Astrocyte (in vitro differentiated cells and primary cell): ENCODE data around the gene SNAPC4. TPM values are rescaled to one million over a fixed set of nuclear protein-coding genes. Genes with fewer than 3 reads are reported as not detected.

Source experiments
- DNase-seq: peaks from one replicate; pipeline ENCODE4 v3.0.0-alpha.2; 2010; ENCODE audit warnings: low read depth
- FAIRE-seq: peaks from 2 replicates; lab custom pipeline; 2011; peaks lifted over from hg19 to GRCh38; lab: Jason Lieb, UNC
- H2AFZ ChIP-seq: 2 replicates; pipeline ENCODE4 v1.6.0; 2012; ENCODE audit warnings: low read depth, low read length, inconsistent platforms
- H3K27ac ChIP-seq: 2 replicates; pipeline ENCODE4 v1.5.1; 2011; ENCODE audit warnings: low read depth, low read length, inconsistent platforms
- H3K27me3 ChIP-seq: 2 replicates; pipeline ENCODE4 v1.6.0; 2011; ENCODE audit warnings: low read length, inconsistent platforms; ENCODE audit not compliant: insufficient read depth
- H3K36me3 ChIP-seq: 2 replicates; pipeline ENCODE4 v1.5.1; 2011; ENCODE audit warnings: low read length, inconsistent platforms; ENCODE audit not compliant: insufficient read depth
- H3K4me1 ChIP-seq: 2 replicates; pipeline ENCODE4 v1.5.1; 2011; ENCODE audit warnings: low read length, inconsistent platforms; ENCODE audit not compliant: insufficient read depth
- H3K4me2 ChIP-seq: 2 replicates; pipeline ENCODE4 v1.6.0; 2012; ENCODE audit warnings: low read length, inconsistent platforms
- H3K4me3 ChIP-seq: 2 replicates; pipeline ENCODE4 v1.5.1; 2011; ENCODE audit warnings: low read depth, mild to moderate bottlenecking, low read length, inconsistent platforms; ENCODE audit not compliant: insufficient read depth
- H3K79me2 ChIP-seq: 2 replicates; pipeline ENCODE4 v1.6.0; 2012; ENCODE audit warnings: mild to moderate bottlenecking, low read length, inconsistent platforms; ENCODE audit not compliant: insufficient read depth
- H3K9ac ChIP-seq: 2 replicates; pipeline ENCODE4 v1.6.0; 2012; ENCODE audit warnings: mild to moderate bottlenecking, low read length, inconsistent platforms
- H3K9me3 ChIP-seq: 2 replicates; pipeline ENCODE4 v1.5.1; 2012; ENCODE audit warnings: low read depth, mild to moderate bottlenecking, low read length, inconsistent platforms; ENCODE audit not compliant: insufficient read depth
- H4K20me1 ChIP-seq: 2 replicates; pipeline ENCODE4 v1.6.0; 2012; ENCODE audit warnings: low read length, inconsistent platforms; ENCODE audit not compliant: insufficient read depth
- H3K27ac Mint-ChIP-seq: one replicate; pipeline ENCODE4 v1.8.0; 2021; ENCODE audit warnings: mild to moderate bottlenecking, mixed read lengths; ENCODE audit not compliant: unreplicated experiment
- H3K27me3 Mint-ChIP-seq: one replicate; pipeline ENCODE4 v1.8.0; 2021; ENCODE audit warnings: low read depth, mixed read lengths; ENCODE audit not compliant: unreplicated experiment
- H3K36me3 Mint-ChIP-seq: one replicate; pipeline ENCODE4 v1.8.0; 2021; ENCODE audit warnings: low read depth, mixed read lengths; ENCODE audit not compliant: unreplicated experiment
- H3K4me1 Mint-ChIP-seq: one replicate; pipeline ENCODE4 v1.8.0; 2021; ENCODE audit warnings: low read depth, mixed read lengths; ENCODE audit not compliant: unreplicated experiment
- H3K4me3 Mint-ChIP-seq: one replicate; pipeline ENCODE4 v1.8.0; 2021; ENCODE audit warnings: mild to moderate bottlenecking, moderate library complexity, mixed read lengths; ENCODE audit not compliant: unreplicated experiment
- H3K9me3 Mint-ChIP-seq: one replicate; pipeline ENCODE4 v1.8.0; 2021; ENCODE audit warnings: mild to moderate bottlenecking, mixed read lengths; ENCODE audit not compliant: unreplicated experiment
- CTCF ChIP-seq: IDR thresholded peaks from 2 replicates; pipeline ENCODE4 v1.5.1; 2011; ENCODE audit warnings: low read depth, mild to moderate bottlenecking, inconsistent platforms, low read length, moderate library complexity; ENCODE audit not compliant: insufficient read depth
- EZH2 ChIP-seq: IDR thresholded peaks from 2 replicates; pipeline ENCODE4 v1.6.1; 2012; ENCODE audit warnings: mild to moderate bottlenecking, low read length, inconsistent platforms; ENCODE audit not compliant: insufficient read depth
- total RNA-seq: library from RNA; stranded (reverse); gene quantifications from 2 replicates; pipeline ENCODE4 v1.2.1, GENCODE V29; 2021

The SNAPC4 gene
- total RNA-seq, 1 donor from 2014 or later, result 18.6 TPM

GRCh38 chr9:136397643-136398042 lies 2.3 kb downstream of the SNAPC4 start:
- no peak for DNase-seq
- Histone ChIP-seq H3K27ac (no peak overlapping the region), H3K79me2 (peaks cover 40% of the 10 kb centered on the region), H3K27me3 (no peaks in the 10 kb centered on the region), H2AFZ (no peak overlapping the region), H3K9me3 (no peaks in the 10 kb centered on the region), H3K4me1 (peaks cover 15% of the 10 kb centered on the region), H3K4me2 (no peak overlapping the region), H3K36me3 (peaks cover 22% of the 10 kb centered on the region), H3K4me3 (no peak overlapping the region), H4K20me1 (peaks cover 38% of the 10 kb centered on the region), H3K9ac (no peak overlapping the region)
- Mint-ChIP-seq H3K9me3 (no peaks in the 10 kb centered on the region), H3K4me1 (peaks cover 9% of the 10 kb centered on the region), H3K4me3 (no peak overlapping the region), H3K27me3 (no peaks in the 10 kb centered on the region), H3K27ac (no peak overlapping the region), H3K36me3 (peaks cover 14% of the 10 kb centered on the region)
- TF ChIP-seq CTCF (no peak), EZH2 (no peak)
- no peak for FAIRE-seq

DNA sequence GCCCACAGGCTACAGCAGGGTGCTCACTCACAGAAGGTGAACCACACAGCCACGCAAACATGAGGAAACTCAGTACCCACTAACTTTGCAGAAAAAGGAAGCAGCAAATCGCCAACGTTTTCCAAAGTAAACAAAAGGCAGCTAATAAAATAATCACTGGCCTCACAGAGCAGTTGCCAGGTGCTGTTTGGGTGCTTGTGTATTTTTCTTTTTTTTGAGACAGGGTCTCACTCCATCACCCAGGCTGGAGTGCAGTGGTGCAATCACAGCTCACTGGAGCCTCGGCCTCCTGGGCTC lies 3.8 kb downstream of the SNAPC4 start:
- peaks cover 25% of the 10 kb centered on the region for H3K36me3 ChIP-seq
- peaks cover 47% of the 10 kb centered on the region for H4K20me1 ChIP-seq
- no peak overlapping the region for H3K9ac ChIP-seq
- no peaks in the 10 kb centered on the region for H3K9me3 ChIP-seq
- H3K27ac ChIP-seq, result no peak overlapping the region
- DNase-seq (no peak), FAIRE-seq (no peak)
- Mint-ChIP-seq H3K4me3 (no peak overlapping the region), H3K27me3 (no peaks in the 10 kb centered on the region), H3K27ac (no peak overlapping the region), H3K4me1 (peaks cover 9% of the 10 kb centered on the region), H3K36me3 (peaks cover 17% of the 10 kb centered on the region), H3K9me3 (no peaks in the 10 kb centered on the region)
- H3K4me3 ChIP-seq, result no peak overlapping the region
- peaks cover 40% of the 10 kb centered on the region for H3K79me2 ChIP-seq
- H2AFZ ChIP-seq, result no peak overlapping the region
- H3K27me3 ChIP-seq, result no peaks in the 10 kb centered on the region
- H3K4me2 ChIP-seq, result no peak overlapping the region
- peaks cover 15% of the 10 kb centered on the region for H3K4me1 ChIP-seq
- no peak for TF ChIP-seq CTCF
- no peak for TF ChIP-seq EZH2

DNA sequence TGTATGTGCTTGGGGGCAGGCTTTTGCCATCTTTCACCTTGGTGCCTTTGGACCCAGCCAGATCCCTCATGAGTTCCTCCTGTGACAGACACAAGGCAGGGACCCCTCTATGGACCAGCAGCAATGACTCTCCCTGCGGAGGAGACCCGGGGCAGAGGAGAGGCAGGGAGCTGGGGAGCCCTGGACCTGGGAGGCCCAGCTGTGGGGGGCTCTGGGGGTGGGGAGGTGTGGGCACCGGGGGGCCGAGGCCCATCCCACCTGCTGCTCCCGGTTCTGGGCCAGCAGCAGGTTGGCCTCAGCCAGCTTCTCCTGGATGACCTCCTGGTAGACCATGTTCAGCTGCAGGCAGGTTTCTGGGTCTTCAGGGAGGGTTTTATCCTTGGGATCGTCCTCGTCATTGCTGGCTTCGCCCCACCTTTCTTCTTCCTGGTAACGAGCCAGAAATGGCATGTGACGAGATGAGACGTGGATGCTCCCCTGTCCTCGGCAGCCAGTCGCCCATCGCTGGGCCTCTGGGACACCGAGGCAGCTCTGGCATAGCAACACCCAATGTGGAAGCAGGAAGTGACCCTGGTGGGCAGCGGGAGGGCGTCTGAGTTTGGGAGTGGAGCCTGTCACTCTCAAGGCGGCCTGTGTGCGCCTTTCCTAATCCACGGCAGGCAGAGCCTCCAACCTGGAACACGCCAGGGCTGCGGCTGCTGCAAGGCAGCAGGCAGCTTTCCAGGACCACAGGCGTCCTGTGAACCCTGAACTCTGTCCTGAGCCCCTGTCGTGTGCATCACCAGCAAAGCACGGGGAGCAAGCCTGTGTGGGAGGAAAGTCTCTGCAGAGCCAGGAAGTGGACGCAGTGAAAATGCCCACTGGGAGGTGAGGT lies 4.4 kb downstream of the SNAPC4 start:
- no peak for FAIRE-seq
- no peak overlapping the region for H2AFZ ChIP-seq
- Mint-ChIP-seq H3K9me3 (no peaks in the 10 kb centered on the region), H3K4me1 (peaks cover 9% of the 10 kb centered on the region), H3K36me3 (peaks cover 17% of the 10 kb centered on the region), H3K27ac (no peak overlapping the region), H3K27me3 (no peaks in the 10 kb centered on the region), H3K4me3 (no peak overlapping the region)
- no peaks in the 10 kb centered on the region for H3K27me3 ChIP-seq
- peaks cover 25% of the 10 kb centered on the region for H3K36me3 ChIP-seq
- H3K4me1 ChIP-seq, result peaks cover 13% of the 10 kb centered on the region
- no peak overlapping the region for H3K4me3 ChIP-seq
- H3K27ac ChIP-seq, result no peak overlapping the region
- H3K79me2 ChIP-seq, result peaks cover 40% of the 10 kb centered on the region
- H3K9me3 ChIP-seq, result no peaks in the 10 kb centered on the region
- no peak overlapping the region for H3K4me2 ChIP-seq
- peaks cover 47% of the 10 kb centered on the region for H4K20me1 ChIP-seq
- TF ChIP-seq CTCF (no peak), EZH2 (no peak)
- DNase-seq, result no peak
- H3K9ac ChIP-seq, result no peak overlapping the region
